Left ventricle myocardium inferior (tissue), 1 donor: ENCODE data around the gene PARD6G. TPM values are rescaled to one million over a fixed set of nuclear protein-coding genes. Genes with fewer than 3 reads are reported as not detected.

Source experiments
- DNase-seq: peaks from one replicate; pipeline ENCODE4 v3.0.0-alpha.2; 2020
- H3K27ac ChIP-seq: fragments of 200-600 bp; replicated peaks from 2 replicates; pipeline ENCODE4 v1.8.0; 2021
- H3K27me3 ChIP-seq: fragments of 200-600 bp; 2 replicates; pipeline ENCODE4 v1.8.0; 2021; ENCODE audit warnings: low read depth
- H3K36me3 ChIP-seq: fragments of 200-600 bp; 2 replicates; pipeline ENCODE4 v1.8.0; 2021
- H3K4me1 ChIP-seq: fragments of 200-600 bp; 2 replicates; pipeline ENCODE4 v1.8.0; 2021
- H3K4me3 ChIP-seq: fragments of 200-600 bp; 2 replicates; pipeline ENCODE4 v1.8.0; 2021; ENCODE audit warnings: mild to moderate bottlenecking, moderate library complexity
- H3K9me3 ChIP-seq: fragments of 200-600 bp; replicated peaks from 2 replicates; pipeline ENCODE4 v1.8.0; 2021
- intact Hi-C: fragments of 100-400 bp; cut with micrococcal nuclease; formaldehyde crosslinking; loops from one replicate; pipeline ENCODE4 v1.11.0; 2022
- total RNA-seq: library from RNA; stranded (reverse); fragmentation: NEBNext Ultra II Directional; extraction: Animal tissue kit (Norgen Biotek cat#: 25700); gene quantifications from one replicate; pipeline ENCODE4 v1.2.1, GENCODE V29; 2021
- TF ChIP-seq, protein P1 (sequence below): fragments of 200-600 bp; IDR thresholded peaks from 2 replicates; pipeline ENCODE4 v1.8.0; 2021; ENCODE audit warnings: antibody characterized with exemption, mild to moderate bottlenecking, borderline replicate concordance
- donor health status: DM: no; HTN: yes; CAD: no; lungs with severe emphysema.

Gene PARD6G
- total RNA-seq, 1 donor from 2014 or later: 2.0 TPM

- Histone ChIP-seq H3K9me3 (no peaks in the 10 kb centered on the region), H3K4me1 (no peaks in the 10 kb centered on the region), H3K27ac (no peak overlapping the region), H3K4me3 (no peak overlapping the region), H3K27me3 (peaks cover 15% of the 10 kb centered on the region), H3K36me3 (no peaks in the 10 kb centered on the region)
- TF ChIP-seq, protein P1, sequence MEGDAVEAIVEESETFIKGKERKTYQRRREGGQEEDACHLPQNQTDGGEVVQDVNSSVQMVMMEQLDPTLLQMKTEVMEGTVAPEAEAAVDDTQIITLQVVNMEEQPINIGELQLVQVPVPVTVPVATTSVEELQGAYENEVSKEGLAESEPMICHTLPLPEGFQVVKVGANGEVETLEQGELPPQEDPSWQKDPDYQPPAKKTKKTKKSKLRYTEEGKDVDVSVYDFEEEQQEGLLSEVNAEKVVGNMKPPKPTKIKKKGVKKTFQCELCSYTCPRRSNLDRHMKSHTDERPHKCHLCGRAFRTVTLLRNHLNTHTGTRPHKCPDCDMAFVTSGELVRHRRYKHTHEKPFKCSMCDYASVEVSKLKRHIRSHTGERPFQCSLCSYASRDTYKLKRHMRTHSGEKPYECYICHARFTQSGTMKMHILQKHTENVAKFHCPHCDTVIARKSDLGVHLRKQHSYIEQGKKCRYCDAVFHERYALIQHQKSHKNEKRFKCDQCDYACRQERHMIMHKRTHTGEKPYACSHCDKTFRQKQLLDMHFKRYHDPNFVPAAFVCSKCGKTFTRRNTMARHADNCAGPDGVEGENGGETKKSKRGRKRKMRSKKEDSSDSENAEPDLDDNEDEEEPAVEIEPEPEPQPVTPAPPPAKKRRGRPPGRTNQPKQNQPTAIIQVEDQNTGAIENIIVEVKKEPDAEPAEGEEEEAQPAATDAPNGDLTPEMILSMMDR: no peak
- no peak for DNase-seq
- intact Hi-C loops: no loop called here
These were observed 57.0 kb downstream of the PARD6G start for GRCh38 chr18:80190311-80190710.

DNA sequence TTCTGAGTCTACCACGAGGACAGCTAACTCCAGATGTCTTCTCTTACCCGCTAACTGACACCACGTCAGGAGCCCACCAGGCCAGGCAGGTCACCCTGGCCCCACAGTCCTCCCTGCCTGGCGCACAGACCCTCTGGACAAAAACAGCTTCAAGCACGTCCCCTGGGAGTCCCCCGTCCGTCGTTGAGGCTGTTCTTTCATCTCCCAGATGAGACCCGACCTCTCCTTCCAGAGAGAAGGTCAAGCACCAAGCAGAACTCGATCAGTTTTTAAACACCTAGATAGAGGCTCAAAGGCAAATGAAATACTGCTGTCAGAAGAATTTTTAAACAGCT, 57.8 kb downstream of the PARD6G start:
- Histone ChIP-seq H3K4me3 (no peak overlapping the region), H3K4me1 (no peaks in the 10 kb centered on the region), H3K27me3 (peaks cover 8% of the 10 kb centered on the region), H3K9me3 (no peaks in the 10 kb centered on the region), H3K36me3 (no peaks in the 10 kb centered on the region), H3K27ac (no peak overlapping the region)
- intact Hi-C loops: no loop called here
- no peak for DNase-seq
- TF ChIP-seq, protein P1: no peak

DNA sequence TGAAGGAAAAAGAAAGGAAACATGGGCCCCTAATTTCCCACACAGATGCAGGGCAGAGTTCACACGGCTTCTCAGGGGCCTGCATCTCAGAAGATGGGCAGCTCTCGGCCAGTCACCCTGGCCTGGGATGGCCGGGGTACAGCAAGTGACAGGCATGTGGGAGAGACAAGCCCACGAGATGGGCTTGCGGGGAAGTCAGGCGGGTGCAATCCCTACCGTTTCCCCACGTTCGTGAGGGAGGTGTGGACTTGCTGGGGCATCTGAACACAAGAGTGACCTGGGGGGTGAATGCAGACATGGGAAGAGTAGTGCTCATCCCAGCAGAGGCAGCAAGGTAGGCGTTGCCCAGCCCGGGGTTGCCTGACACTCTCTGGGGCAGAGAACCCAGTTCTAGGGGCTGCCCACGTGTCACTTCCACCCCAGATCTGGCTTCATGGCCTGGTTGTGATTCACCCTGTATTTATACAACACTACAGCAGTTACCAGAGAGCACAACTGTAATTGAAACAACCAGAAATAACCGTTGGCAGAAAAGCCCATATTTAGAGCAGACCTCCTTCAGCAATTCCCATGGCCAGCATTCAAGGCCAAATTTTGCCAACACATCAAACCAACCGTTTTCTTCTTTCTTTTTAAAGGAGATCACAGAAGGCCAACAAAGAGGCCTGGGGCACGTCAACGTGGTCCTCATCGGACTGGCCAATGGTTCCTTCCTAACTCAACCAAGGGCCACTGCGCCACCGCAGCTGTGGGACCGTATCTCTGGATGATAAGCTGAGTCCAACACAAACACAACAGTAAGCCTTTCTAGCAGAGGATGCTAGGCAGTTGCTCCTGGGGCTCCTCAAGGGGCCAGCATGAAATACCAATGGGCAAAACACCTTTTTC, 58.4 kb downstream of the PARD6G start:
- peaks cover 6% of the 10 kb centered on the region for H3K27me3 ChIP-seq
- H3K9me3 ChIP-seq: no peaks in the 10 kb centered on the region
- H3K4me3 ChIP-seq: no peak overlapping the region
- no peaks in the 10 kb centered on the region for H3K36me3 ChIP-seq
- intact Hi-C loops: no loop called here
- TF ChIP-seq, protein P1: no peak
- no peaks in the 10 kb centered on the region for H3K4me1 ChIP-seq
- DNase-seq: no peak
- no peak overlapping the region for H3K27ac ChIP-seq

GRCh38 chr18:80187956-80188642, 59.2 kb downstream of the PARD6G start:
- Histone ChIP-seq H3K27me3 (peaks cover 6% of the 10 kb centered on the region), H3K4me3 (no peak overlapping the region), H3K9me3 (no peaks in the 10 kb centered on the region), H3K36me3 (no peaks in the 10 kb centered on the region), H3K4me1 (no peaks in the 10 kb centered on the region), H3K27ac (no peak overlapping the region)
- DNase-seq: no peak
- TF ChIP-seq, protein P1: no peak
- intact Hi-C loops: no loop called here

GRCh38 chr18:80185545-80185944, 61.8 kb downstream of the PARD6G start:
- H3K4me1 ChIP-seq: no peaks in the 10 kb centered on the region
- no peaks in the 10 kb centered on the region for H3K9me3 ChIP-seq
- H3K27ac ChIP-seq: no peak overlapping the region
- TF ChIP-seq, protein P1: no peak
- H3K36me3 ChIP-seq: no peaks in the 10 kb centered on the region
- no peak for DNase-seq
- intact Hi-C loops: no loop called here
- no peak overlapping the region for H3K4me3 ChIP-seq
- H3K27me3 ChIP-seq: no peaks in the 10 kb centered on the region
